HAP-1 (cell line): ENCODE measurements around the gene TMEM62.

Experiments used
- DNase-seq, 2 experiments: peaks; one replicate each; pipeline ENCODE4 v3.0.0-alpha.2; 2016 to 2020; ENCODE audit warnings: low spot score in 2 of 2
- H3K27me3 ChIP-seq: fragments of 250-450 bp; sonication (Bioruptor Pico); 2 replicates; pipeline ENCODE4 v1.5.1; 2020; ENCODE audit warnings: low read depth, mild to moderate bottlenecking, moderate library complexity
- H3K36me3 ChIP-seq: fragments of 250-450 bp; sonication (Bioruptor Pico); replicated peaks from 2 replicates; pipeline ENCODE4 v1.5.1; 2020; ENCODE audit warnings: mild to moderate bottlenecking
- H3K4me1 ChIP-seq: fragments of 250-450 bp; sonication (Bioruptor Pico); 2 replicates; pipeline ENCODE4 v1.5.1; 2020; ENCODE audit warnings: mild to moderate bottlenecking
- H3K4me3 ChIP-seq: fragments of 250-450 bp; sonication (Bioruptor Pico); 2 replicates; pipeline ENCODE4 v1.5.1; 2020; ENCODE audit warnings: mild to moderate bottlenecking, moderate library complexity
- H3K9me3 ChIP-seq: fragments of 250-450 bp; sonication (Bioruptor Pico); 2 replicates; pipeline ENCODE4 v1.5.1; 2020; ENCODE audit warnings: mild to moderate bottlenecking, moderate library complexity
- in situ Hi-C: fragments of 300-500 bp; cut with MboI; formaldehyde crosslinking; loops from 3 replicates; pipeline ENCODE4 v1.14.3; 2020; ENCODE audit warnings: low sequenced_read_pairs, inconsistent platforms, mixed read lengths

The TMEM62 gene

DNA sequence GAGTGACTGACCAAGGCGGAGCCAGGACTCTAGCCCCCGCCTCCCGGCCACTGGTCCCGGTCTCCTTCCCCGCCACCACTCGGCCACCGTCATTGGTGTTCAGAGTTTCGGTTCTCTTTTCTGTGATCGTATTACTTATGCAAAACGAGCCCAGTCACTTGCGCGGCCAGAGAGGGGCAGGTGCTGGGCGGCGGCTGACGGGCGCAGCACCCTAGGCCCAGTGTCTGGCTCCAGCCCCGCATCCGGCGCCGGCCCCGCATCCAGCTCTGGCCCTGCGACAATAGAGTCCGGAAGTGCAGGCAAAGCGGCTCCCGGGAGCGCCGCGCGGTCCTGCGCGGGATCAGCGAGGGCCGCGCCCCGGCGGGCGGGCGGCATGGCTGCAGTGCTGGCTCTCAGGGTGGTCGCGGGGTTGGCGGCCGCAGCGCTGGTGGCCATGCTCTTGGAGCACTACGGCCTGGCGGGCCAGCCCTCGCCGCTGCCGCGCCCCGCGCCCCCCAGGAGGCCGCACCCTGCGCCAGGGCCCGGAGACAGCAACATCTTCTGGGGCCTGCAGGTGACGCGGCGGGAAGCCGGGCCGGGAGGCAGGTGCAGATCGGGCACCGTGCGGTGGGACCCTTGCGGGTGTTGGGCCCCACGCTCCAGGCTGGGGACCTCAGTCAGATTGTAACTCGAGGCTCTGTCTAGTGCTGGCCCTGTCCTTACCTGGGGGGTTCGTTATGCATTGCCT lies at the start of gene TMEM62:
Gene TMEM62 (plus strand): TSS at position 157 of the 727 bp plus-strand sequence. CDS start 217 bp downstream, at position 374.
- Histone ChIP-seq H3K27me3 (no peaks in the 10 kb centered on the region), H3K4me1 (peaks cover 22% of the 10 kb centered on the region), H3K4me3 (peak within 1 kb of the TSS; percentile 57), H3K36me3 (peaks cover 20% of the 10 kb centered on the region), H3K9me3 (no peaks in the 10 kb centered on the region)
- peak; percentile 73 to 85 for DNase-seq
- in situ Hi-C loops: no loop called here

- H3K4me1 ChIP-seq: peaks cover 15% of the 10 kb centered on the region
- in situ Hi-C loops: no loop called here
- no peaks in the 10 kb centered on the region for H3K27me3 ChIP-seq
- peaks cover 31% of the 10 kb centered on the region for H3K36me3 ChIP-seq
- no peak overlapping the region for H3K4me3 ChIP-seq
- DNase-seq: no peak
- H3K9me3 ChIP-seq: no peaks in the 10 kb centered on the region
These were observed 47.5 kb upstream of the TMEM62 start for GRCh38 chr15:43085921-43086320.

DNA sequence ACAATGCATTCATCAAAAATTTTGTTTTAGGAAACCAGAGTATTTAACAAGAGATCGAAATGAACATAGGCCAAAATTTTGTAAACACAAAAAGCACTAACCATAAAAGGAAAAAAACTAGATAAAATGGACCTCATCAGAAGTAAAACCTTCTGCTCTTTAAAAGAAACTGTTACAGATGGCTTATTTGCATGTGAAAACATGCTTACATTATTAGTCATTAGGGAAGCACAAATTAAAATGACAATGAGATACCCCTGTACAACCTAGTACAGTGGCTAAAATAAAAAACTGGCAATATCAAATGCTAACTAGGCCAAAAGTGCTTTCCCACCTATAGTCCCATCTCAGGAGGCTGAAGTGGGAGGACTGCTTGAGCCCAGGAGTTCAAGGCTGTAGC lies 46.8 kb upstream of the TMEM62 start:
- peak in 1 of 2 experiments; percentile 86 for DNase-seq
- Histone ChIP-seq H3K9me3 (no peaks in the 10 kb centered on the region), H3K4me3 (no peak overlapping the region), H3K27me3 (no peaks in the 10 kb centered on the region), H3K4me1 (peaks cover 15% of the 10 kb centered on the region), H3K36me3 (peaks cover 24% of the 10 kb centered on the region)
- in situ Hi-C loops: no loop called here

GRCh38 chr15:43091859-43092258 lies 41.5 kb upstream of the TMEM62 start:
- in situ Hi-C loops: no loop called here
- no peak overlapping the region for H3K4me3 ChIP-seq
- H3K27me3 ChIP-seq: no peaks in the 10 kb centered on the region
- H3K9me3 ChIP-seq: no peaks in the 10 kb centered on the region
- H3K36me3 ChIP-seq: 0 out of 2 replicates have a peak, but pooled peaks cover 3% of the 10 kb centered on the region
- DNase-seq: no peak
- H3K4me1 ChIP-seq: peaks cover 23% of the 10 kb centered on the region

DNA sequence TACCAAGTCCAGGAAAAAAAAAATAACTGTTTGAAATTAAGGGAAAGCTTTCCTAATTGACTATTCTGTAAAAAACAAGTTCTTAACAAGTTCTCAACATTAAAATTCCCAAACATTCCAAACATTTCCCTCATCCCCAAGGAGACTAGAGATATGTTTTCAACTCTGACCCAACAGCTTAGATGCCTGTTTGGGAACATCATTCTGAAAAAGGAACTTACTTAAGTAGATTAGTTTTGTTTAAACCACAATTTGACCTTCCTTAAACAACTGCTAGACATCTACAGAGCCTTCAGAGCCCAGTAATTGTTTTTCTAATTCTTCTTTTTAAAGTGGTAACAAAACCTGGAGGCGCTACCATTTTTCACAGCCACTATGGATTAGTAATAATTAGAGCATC lies 40.4 kb upstream of the TMEM62 start:
- DNase-seq: peak; percentile 54 to 93
- in situ Hi-C loops: no loop called here
- Histone ChIP-seq H3K9me3 (no peaks in the 10 kb centered on the region), H3K27me3 (no peaks in the 10 kb centered on the region), H3K4me3 (no peak overlapping the region), H3K4me1 (peaks cover 17% of the 10 kb centered on the region), H3K36me3 (peaks cover 3% of the 10 kb centered on the region; the same call in 1 of the 2 replicates)

DNA sequence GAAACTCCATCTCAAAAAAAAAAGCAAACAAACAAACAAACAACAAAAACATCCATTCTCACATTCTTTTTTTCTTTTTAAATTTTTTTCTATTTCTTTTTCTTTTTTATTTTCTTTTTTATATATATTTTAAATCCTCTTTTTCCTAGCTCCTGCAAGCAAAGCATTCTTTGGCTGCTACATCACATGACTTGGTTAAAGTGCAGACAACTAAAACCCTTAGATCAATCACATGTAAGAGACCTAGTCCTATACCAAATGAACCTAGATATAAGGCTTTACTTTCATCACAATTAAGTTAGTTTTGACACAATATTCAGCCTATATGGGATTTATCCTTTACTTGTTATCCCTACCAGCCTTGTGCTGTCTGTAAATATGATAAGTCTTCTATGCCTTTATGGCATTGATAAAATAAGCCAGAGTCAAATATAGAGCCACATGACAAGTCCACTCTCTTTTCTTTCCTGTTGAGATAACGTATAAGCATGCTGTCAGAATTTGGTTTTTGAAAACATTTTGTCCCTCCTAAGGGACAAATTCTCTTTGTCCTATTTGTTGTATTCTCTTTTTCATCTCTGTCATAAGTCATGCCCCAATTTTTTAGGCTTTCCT lies 38.9 kb upstream of the TMEM62 start:
- Histone ChIP-seq H3K36me3 (peaks cover 9% of the 10 kb centered on the region), H3K27me3 (no peaks in the 10 kb centered on the region), H3K9me3 (no peaks in the 10 kb centered on the region), H3K4me3 (no peak overlapping the region), H3K4me1 (peaks cover 17% of the 10 kb centered on the region)
- in situ Hi-C loops: no loop called here
- DNase-seq: no peak

DNA sequence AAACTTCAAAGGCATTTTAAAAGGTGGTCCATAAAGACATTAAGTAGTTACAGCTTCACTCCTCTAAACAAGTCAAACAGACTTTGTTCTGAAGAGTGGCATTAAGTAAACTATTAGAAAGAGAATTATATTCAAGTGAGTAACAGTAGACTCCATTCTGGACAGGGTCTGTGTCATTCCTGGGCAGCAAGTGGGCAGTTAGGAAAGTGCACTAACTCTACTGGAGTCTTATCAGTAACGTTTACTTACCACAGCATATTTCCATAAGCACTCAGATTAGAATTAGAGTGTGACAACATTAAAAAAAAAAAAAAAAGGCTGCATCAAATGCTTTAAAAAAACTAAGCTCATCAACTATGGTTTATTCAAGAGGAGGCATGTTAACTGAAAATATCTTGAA lies 38.1 kb upstream of the TMEM62 start:
- Histone ChIP-seq H3K4me1 (peaks cover 17% of the 10 kb centered on the region), H3K36me3 (peaks cover 10% of the 10 kb centered on the region), H3K9me3 (no peaks in the 10 kb centered on the region), H3K4me3 (no peak overlapping the region), H3K27me3 (no peaks in the 10 kb centered on the region)
- in situ Hi-C loops: no loop called here
- no peak for DNase-seq

DNA sequence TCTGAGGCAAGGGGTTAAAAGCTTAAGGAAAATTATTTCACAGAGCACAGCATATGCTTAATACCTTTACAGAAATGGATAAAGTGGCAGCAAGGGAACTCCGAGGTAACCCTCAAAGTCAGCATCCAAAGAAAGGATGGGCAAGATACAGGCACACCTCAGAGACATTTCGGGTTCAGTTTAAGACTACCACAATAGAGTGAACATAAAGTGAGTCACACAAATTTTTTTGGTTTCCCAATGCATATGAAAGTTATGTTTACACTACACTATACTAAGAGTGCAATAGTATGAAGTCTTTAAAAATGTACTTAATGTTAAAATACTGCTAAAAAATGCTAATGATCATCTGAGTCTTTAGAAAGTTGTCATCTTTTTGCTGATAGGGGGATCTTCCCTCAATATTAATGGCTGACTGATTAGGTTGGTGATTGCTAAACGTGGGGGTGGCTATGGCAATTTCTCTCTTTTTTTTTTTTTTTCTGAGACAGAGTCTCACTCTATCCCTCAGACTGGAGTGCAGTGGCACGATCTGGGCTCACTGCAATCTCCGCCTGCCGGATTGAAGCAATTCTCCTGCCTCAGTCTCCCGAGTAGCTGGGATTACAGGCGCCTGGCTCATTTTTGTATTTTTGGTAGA lies 37.6 kb upstream of the TMEM62 start:
- H3K36me3 ChIP-seq: peaks cover 10% of the 10 kb centered on the region

GRCh38 chr15:43096411-43096810 lies 37.0 kb upstream of the TMEM62 start:
- in situ Hi-C loops: no loop called here
- H3K36me3 ChIP-seq: peaks cover 10% of the 10 kb centered on the region
- peaks cover 17% of the 10 kb centered on the region for H3K4me1 ChIP-seq
- H3K4me3 ChIP-seq: no peak overlapping the region
- no peaks in the 10 kb centered on the region for H3K27me3 ChIP-seq
- DNase-seq: no peak
- no peaks in the 10 kb centered on the region for H3K9me3 ChIP-seq

More for the DNA sequence above, 37.6 kb upstream of the TMEM62 start:
- no peak for DNase-seq
- peaks cover 17% of the 10 kb centered on the region for H3K4me1 ChIP-seq
- in situ Hi-C loops: no loop called here
- H3K4me3 ChIP-seq: no peak overlapping the region
- no peaks in the 10 kb centered on the region for H3K9me3 ChIP-seq
- no peaks in the 10 kb centered on the region for H3K27me3 ChIP-seq

GRCh38 chr15:43099105-43099845 lies 34.1 kb upstream of the TMEM62 start:
- Histone ChIP-seq H3K27me3 (no peaks in the 10 kb centered on the region), H3K4me1 (peaks cover 12% of the 10 kb centered on the region), H3K4me3 (no peak overlapping the region), H3K9me3 (no peaks in the 10 kb centered on the region), H3K36me3 (peaks cover 20% of the 10 kb centered on the region)
- no peak for DNase-seq
- in situ Hi-C loops: no loop called here

DNA sequence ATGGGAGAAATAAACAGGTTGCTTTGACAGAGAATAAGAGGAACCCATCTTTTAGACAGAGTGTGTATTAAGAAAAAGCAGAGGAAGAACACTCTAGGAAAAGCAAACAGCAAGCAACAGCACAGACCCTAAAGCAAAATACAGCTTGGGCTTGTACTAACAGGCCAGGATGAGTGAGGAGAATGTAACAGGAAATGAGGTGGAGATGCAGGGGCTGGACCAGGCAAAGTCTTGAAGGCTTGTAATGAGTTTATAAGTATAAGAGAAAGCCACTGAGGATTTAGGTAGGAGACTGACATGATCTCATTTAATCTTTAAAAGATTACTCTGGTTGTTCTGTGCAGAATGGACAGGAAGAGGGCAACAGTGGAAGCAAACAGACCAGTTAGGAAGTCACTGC lies 32.4 kb upstream of the TMEM62 start:
- DNase-seq: no peak
- Histone ChIP-seq H3K4me1 (peaks cover 10% of the 10 kb centered on the region), H3K36me3 (peaks cover 20% of the 10 kb centered on the region), H3K27me3 (no peaks in the 10 kb centered on the region), H3K4me3 (no peak overlapping the region), H3K9me3 (no peaks in the 10 kb centered on the region)
- in situ Hi-C loops: no loop called here

- Histone ChIP-seq H3K9me3 (no peaks in the 10 kb centered on the region), H3K4me3 (no peak overlapping the region), H3K27me3 (no peaks in the 10 kb centered on the region), H3K36me3 (peaks cover 20% of the 10 kb centered on the region), H3K4me1 (peaks cover 17% of the 10 kb centered on the region)
- in situ Hi-C loops: no loop called here
- DNase-seq: no peak
These were observed 31.2 kb upstream of the TMEM62 start for GRCh38 chr15:43102187-43102586.

DNA sequence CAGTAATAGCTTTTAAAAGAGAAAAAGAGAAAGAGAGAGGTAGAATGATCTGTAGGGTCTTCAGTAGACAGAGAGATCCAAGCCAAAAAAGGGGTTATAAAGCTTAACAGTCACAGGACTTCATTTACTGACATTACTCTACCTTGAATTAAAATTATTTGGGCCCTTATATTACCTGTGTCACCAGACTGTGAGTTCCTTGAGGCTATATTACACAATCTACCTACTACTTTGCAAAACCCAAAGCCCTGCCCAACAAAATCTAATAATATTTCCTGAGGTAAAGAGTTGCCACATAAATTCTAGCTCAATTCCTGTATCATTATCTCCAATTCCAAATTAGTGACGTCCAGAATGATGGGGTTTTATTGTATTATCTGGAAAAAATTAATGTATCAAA lies 29.5 kb upstream of the TMEM62 start:
- Histone ChIP-seq H3K4me3 (no peak overlapping the region), H3K27me3 (no peaks in the 10 kb centered on the region), H3K4me1 (peaks cover 17% of the 10 kb centered on the region), H3K9me3 (no peaks in the 10 kb centered on the region), H3K36me3 (peaks cover 16% of the 10 kb centered on the region)
- in situ Hi-C loops: no loop called here
- DNase-seq: no peak
